DMS114 treated with DMSO at 0.1 percent for 48 hours (cell line): ENCODE results near the gene CATSPERD.

Source experiments
- DNase-seq: peaks from one replicate; lab custom pipeline; 2025; ENCODE audit not compliant: unreplicated experiment; lab: John Stamatoyannopoulos, UW

The CATSPERD gene, protein sequence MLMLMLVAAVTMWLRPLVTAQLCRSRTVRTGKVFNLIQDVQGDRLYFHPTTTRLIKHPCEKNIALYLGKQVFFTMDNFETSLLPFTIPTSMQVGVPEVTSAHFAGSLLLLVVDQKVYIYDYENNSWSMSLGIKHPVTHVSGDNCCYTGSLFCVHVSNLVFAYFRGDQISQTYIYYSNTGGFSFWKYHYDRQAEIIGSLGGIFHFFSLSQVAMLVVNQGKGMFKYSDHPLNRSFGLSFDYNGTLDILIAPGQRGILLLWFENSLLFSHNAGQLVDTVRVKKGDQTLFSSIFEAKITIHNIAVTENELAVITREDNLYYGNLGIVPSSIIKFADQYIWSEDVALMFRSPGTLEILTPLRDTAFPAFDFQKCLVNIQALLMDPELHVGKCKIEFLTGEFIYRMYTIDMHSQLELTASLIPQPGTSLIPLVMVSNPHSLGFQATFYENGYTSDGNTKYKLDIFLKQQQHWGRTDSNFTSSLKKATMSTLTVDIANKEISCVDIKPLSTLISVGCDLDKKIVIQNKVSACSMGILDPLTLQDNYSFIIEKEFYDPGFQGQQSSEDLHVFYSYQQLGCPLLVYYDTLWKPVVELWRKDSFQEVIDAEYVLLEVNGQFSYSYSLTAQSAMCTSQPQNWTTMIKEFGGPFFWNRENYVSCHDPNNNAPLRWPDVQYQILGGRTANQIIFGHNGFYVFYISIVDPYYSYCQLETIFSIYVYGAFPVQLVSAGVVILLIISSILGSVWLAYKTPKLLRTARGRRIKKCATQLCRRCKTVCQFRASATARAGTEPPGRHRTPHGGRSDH

DNA sequence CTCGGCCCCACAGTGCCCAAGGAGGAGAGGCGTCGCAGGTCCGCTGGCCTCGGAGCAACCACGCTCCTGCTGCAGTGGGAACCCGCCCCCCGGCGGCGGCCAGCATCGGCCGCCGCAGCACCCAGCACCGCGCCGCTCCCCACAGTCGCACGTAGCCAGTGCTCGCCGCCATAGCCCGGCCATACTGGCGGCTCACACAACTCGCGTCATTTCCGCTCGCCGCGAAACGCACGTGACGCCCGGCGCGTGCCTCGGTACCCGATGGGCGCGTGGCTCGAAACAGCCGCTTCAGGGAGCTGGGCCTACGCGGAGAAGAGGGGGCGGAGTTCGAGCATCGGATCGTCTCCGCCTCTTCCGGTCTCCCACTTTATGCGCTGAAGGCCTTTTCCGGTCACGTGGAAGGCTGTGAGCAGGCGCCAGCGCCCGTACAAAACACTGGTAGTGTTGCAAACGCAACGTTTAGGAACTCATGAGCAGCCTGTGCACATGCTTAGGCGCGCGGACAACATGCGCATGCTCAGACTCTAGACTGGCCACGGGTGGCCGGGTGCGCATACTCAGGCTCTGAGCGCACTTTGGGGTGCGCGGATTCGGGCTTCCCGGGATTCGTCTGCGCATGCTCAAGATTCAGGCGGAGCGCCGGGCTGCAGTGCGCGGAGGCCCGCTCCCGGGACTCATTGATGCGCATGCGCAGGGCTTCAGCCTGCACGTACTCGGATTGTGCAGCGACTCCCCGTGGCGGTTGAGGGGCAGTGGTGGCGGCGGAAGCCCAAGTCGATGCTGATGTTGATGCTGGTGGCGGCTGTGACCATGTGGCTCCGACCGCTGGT is at the start of gene CATSPERD, which contains the start of gene LONP1:
Gene CATSPERD, plus strand, starts transcription at position 677 of the 830 bp plus-strand sequence. Its CDS starts 101 bp downstream, at position 778.
Gene LONP1, minus strand, starts transcription at position 186 of the 830 bp plus-strand sequence. Its CDS starts 14 bp downstream, at position 172.
- peak; percentile 93 for DNase-seq

DNA sequence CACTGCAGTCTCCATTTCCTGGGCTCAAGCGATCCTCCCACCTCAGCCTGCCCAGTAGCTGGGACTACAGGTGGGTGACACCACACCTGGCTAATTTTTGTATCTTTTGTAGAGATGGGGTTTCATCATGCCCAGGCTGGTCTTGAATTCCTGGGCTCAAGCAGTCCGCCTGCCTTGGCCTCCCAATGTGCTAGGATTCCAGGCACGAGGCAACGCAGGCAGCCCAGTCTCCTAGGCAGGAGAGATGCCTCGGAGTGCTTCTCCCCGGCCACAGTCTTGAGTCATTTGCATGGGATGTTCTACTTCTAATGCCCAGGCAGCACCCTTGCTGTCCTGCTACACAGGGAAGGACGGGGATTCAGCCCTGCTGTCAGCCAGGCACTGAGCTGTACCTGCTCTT is 48.8 kb upstream of the CATSPERD start:
- DNase-seq: no peak

DNA sequence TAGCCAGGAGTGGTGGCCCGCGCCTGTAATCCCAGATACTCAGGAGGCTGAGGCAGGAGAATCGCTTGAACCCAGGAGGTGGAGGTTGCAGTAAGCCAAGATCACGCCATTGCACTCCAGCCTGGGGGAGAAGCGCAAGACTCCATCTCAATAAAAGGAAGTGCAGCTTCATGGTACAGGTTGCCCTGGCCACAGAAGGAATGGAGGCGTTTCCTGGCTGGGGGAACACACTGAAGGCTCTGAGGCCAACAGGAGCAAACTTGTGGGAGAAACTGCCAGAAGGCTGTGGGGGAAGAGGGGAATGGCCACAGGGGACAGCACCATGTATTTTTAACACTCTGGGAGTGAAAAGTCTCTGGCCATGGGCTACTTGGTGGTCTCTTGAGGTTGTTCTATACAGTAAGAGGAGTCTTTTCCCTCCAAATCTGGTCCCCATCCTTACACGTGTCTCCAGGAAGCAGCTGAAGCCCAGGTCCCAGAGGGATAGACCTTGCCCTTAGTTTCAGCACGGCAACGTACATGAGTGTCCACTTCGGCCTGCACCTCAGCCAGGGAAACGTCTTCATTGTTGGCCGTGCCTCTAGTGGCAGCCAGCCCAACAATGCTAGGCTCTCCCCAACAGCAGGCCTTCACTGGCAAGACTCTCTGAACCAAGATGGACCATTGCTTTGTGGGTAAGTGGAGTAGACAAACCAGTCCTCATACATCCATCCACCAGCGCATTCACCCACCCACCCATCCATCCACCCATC is 47.6 kb upstream of the CATSPERD start:
- DNase-seq: no peak

GRCh38 chr19:5673752-5674151 is 46.7 kb upstream of the CATSPERD start:
- no peak for DNase-seq

GRCh38 chr19:5674714-5675113 is 45.7 kb upstream of the CATSPERD start:
- no peak for DNase-seq

- no peak for DNase-seq
Measured at GRCh38 chr19:5676105-5676771, 44.2 kb upstream of the CATSPERD start.

GRCh38 chr19:5676772-5677105 is 43.7 kb upstream of the CATSPERD start:
- no peak for DNase-seq

DNA sequence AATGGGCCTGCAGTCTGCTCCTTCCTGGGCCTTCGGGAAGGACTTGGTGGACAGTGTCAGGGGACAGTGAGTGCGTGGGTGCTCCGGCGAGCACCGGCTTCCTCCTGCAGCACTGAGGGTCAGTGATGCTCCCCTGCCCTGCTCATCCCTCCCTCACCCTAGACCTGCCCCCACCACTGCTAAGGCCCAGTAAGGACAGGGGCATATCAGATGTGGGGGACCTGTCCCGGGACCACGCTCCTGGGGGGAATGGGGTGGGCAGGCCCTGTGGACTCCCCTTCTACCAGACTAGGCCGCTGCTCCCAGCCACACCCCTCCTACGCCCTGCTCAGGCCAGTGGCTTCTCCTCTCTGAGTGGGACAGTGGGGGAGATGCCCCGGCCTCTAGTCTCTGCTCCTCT is 43.3 kb upstream of the CATSPERD start:
- DNase-seq: no peak

DNA sequence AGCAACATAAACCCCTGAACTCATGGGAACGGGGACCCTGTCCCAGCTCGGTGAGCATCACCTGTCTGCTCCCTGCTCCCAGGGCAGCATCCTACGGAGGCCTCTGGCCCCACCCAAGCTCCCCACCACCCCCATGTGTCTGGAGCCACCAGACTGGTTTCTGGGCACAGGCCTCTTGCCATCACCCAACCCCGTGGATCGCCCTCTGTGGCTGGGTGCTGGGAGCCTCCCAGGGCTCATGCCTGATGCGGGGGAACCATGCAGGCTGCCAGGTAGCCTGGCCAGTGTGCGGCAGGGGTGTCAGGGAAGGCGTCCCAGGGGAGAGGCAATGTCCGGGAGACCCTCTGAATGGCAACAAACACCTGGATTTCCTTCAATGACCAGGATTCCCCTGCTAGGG is 42.9 kb upstream of the CATSPERD start:
- DNase-seq: no peak

DNA sequence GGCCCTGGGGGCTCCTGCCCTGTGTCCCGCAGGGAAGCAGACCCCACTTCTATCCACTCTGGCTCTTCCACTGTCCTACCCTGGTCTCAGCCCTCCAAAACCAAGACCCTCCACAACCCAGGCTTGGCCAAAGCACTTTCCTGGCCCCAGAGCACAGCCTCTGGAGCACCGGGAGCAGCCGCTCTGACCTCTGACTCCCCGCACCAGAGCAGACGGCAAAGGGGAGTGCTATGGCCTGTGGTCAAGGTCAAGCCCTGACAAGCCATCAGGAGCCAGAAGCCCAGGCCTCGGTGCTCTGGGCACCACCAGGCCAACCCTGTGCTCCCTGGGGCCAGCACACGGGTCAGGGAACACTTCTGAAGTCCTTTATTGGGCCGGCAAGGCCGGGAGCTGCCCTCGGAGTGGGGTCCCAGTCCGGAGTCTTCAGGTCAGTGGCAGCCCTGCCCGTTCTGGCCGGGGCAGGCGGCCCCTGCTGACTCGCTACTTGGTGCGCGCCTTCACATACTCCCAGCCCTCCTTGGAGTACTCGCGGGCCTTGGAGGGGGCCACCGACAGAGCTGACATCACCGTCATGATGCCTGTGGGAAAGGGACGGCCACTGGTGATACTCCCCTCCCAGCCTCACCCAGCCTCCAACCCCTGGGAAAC is 42.2 kb upstream of the CATSPERD start:
- DNase-seq: no peak

GRCh38 chr19:5679289-5680083 is 41.0 kb upstream of the CATSPERD start:
- DNase-seq: no peak

DNA sequence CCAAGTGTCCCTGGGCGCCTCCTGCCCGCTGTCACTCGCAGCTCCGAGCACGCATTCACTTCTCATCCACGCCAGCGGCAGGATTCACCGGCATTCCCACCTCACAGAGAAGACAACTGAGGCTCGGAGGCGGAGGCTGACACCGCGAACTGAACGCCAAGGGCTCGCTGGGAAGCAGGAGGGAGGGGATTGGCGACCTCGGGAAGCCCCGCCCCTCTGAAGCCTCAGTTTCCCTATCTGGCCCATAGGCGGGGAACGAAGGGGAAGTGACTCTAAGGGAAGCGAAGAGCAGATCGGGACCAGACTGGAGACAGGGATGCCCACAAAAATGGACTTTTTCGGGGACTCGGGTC is 40.4 kb upstream of the CATSPERD start:
- DNase-seq: no peak

GRCh38 chr19:5680437-5681368 is 39.7 kb upstream of the CATSPERD start, which contains the start of the genes HSD11B1L and MICOS13:
TSS of gene HSD11B1L (plus strand) at chr19:5681027. CDS start at chr19:5684833, 3,806 bp downstream.
TSS of gene MICOS13 (minus strand) at chr19:5680516. CDS start at chr19:5680486, 30 bp downstream.
- DNase-seq: peak; percentile 90

DNA sequence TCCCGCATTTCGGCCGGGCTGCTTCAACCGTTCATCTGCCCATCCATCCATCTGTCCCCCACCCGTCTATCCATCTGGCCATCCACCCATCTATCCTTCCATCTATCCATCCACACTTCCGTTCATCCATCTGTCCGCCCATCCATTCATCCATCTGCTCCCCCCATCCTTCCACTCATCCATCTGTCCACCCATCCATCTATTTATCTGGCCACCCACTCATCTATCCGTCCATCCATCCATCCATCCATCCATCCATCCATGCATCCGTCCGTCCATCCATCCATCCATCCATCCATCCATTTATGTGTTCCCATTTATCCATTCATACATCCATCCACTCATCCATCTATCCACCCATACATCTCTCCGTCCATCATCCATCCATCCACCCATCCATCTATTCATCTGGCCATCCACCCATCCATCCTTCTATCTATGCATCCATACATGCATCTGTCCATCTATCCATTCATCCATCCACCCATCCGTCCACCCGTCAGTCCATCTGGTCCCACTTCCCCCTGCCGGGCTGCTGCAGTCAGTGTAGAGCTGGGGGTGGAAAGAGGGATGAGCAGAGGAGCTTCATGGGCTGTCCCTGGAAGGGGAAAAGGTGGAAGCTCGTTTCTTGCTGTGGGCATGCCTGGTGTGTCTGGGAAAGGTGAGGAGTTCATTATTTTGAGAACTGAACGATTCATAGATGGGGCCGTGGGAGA is 38.9 kb upstream of the CATSPERD start:
- DNase-seq: no peak

DNA sequence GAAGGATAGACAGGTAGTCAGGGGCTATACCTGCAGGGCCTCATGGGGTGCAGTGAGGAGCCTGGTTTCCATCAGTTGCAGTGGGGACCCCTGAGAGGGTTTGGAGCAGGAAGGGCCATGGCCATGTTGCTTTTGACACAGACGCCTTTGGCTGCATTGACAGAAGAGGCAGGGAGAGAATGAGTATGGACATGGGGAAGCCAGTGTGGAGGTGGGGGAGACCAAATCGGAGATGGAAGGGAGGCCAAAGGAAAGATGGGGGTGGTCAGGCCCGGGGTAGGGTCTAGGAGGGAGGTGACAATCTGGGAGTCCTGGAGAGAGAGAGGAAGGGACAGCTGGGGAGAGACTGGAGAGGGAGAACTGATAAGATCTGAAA is 38.3 kb upstream of the CATSPERD start:
- DNase-seq: no peak

- DNase-seq: no peak
Measured at GRCh38 chr19:5683177-5683886, 37.1 kb upstream of the CATSPERD start.
